GM19023 (cell line): ENCODE data around the gene MAP6D1.
"Not testable (repeated sequence)": the region's sequence is repeated elsewhere in the genome, so short reads cannot be mapped to it uniquely, and the experiment has no call there.

Experiments used
- ATAC-seq: cut with Tn5 transposase; IDR thresholded peaks from one replicate; pipeline ENCODE4 v1.9.1; 2021; ENCODE audit warnings: mild to moderate bottlenecking, moderate library complexity; ENCODE audit not compliant: unreplicated experiment

The MAP6D1 gene

GRCh38 chr3:183801601-183802000 lies 23.8 kb downstream of the MAP6D1 start:
- ATAC-seq: no peak

- ATAC-seq: no peak
These were observed 25.0 kb downstream of the MAP6D1 start for GRCh38 chr3:183800243-183800863.

GRCh38 chr3:183799461-183799860 lies 25.9 kb downstream of the MAP6D1 start:
- no peak for ATAC-seq

- ATAC-seq: no peak
These were observed 27.4 kb downstream of the MAP6D1 start for GRCh38 chr3:183797996-183798395.

DNA sequence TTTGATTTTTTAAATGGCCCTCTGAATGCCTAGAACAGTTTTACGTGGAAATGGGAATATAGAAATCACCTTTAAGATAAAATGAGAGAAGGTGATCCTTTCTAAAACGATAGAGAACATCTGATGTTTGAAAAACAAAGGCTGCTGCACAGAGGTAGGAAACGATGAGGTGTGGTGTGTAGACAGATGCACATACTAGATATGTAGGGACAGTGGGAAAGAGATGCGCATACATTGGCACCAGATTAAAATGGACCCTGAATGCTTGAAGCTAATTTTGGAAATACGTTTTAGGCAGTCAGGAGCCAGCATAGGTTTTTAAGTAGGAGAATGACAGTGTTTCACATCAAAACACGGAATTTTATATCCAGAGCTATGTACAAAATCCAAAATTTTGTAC lies 29.0 kb downstream of the MAP6D1 start:
- no peak for ATAC-seq

- no peak for ATAC-seq
These were observed 30.9 kb downstream of the MAP6D1 start for GRCh38 chr3:183794452-183794851.

DNA sequence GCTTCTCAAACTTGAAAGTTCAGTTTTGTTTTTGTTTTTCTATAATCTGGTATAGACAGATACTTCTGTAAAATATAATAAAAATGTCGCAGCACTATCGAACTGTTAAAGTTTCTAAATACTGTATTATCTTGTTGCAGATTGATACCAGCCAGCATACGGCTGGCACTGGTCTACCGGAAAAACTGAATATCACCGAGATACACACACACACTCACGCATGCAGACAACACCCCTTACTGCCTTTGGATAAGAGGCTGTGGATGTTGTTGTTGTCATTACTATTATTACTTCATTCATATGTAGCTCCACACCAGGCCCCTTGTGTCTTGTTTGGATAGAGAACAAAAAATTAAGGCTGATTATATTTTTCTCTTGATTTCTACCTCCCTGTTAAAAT lies 32.4 kb downstream of the MAP6D1 start:
- no peak for ATAC-seq

DNA sequence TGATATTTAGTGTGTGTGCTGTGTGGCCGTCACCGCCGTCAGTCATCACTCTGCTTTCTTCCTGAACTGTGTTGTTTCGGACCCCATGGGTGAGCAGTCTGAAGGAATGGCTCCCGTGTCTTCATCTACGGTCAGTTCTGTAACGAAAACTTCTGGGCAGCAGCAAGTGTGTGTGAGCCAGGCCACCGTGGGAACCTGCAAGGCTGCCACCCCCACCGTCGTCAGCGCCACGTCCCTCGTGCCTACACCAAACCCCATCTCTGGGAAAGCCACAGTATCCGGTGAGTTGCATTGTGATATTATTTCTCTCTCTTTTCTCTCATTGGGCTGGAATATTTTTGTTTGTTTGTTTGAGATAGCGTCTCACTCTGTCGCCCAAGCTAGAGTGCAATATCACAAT lies 34.7 kb downstream of the MAP6D1 start:
- ATAC-seq: no peak

DNA sequence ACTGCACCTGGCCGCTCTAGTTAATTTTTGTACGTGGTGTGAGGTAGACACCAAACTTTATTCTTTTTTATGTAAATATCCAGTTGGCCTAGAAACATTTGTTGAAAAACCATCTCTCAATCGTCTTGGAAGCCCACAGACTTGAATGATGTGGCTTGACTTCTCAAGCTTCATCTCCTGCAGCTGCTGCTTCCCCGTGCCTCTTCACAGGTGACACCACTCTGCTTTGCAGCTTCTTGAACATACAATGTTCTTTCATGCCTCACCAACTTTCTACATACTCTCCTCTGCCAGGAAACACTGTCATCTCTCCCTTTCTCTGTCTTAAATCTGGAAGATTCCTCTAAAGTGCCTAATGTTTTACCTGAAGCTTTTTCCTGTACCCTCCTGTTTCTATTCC lies 35.6 kb downstream of the MAP6D1 start:
- no peak for ATAC-seq

DNA sequence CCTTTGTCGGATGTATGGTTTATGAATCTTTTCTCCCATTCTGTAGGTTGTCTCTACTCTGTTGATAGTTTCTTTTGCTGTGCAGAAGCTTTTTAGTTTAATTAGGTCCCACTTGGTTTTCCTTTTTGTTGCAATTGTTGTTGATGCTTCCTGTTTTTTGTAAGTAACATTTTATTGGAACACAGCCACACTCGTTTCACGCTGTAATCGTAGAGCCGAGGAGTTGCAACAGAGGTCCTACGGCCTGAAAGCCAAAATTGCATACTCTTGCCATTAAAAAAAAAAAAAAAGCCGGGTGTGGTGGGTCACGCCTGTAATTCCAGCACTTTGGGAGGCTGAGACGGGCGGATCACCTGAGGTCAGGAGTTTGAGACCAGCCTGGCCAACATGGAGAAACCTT lies 40.9 kb downstream of the MAP6D1 start:
- not testable (repeated sequence) for ATAC-seq

GRCh38 chr3:183782576-183783276 lies 42.7 kb downstream of the MAP6D1 start:
- ATAC-seq: no peak

DNA sequence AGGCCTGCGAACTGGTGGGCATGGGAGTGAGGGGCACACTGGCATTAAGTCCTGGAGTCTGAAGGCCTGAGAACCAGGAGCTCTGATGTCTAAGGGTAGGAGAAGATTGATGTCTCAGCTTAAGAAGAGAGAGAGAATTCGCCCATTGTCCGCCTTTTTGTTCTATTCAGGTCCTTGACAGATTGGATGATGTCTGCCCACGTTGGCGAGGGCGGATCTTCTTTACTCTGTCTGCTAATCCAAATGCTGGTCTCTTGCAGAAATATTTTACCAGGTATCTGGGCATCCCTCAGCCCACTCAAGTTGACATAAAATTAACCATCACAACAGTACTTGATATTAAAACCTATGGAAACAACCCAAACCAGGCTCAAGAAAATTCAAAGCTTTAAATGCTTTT lies 44.1 kb downstream of the MAP6D1 start:
- no peak for ATAC-seq

DNA sequence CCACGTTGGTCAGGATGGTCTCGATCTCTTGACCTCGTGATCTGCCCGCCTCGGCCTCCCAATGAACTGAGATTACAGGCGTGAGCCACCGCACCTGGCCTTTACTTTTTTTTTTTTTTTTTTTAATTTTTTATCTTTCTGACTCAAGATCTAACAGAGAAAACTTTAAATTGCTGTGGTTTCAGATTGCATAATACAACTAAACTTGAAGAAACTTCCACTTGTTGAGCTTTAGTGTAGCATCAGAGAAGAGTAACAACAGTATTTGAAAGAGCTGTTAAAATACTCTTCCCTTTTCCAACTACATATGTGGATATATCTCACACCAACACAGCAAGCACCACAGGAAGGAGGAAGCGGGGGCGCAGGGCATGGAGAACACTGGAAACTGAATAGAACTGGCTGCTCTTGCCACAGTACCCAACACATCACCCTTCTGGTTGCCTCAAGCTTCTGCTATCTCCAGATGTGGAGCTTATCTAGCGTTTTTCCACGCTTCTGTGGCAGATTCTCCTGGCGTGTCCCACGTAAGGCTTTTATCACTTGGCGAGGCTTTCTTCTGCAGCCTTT lies 45.4 kb downstream of the MAP6D1 start:
- ATAC-seq: no peak

DNA sequence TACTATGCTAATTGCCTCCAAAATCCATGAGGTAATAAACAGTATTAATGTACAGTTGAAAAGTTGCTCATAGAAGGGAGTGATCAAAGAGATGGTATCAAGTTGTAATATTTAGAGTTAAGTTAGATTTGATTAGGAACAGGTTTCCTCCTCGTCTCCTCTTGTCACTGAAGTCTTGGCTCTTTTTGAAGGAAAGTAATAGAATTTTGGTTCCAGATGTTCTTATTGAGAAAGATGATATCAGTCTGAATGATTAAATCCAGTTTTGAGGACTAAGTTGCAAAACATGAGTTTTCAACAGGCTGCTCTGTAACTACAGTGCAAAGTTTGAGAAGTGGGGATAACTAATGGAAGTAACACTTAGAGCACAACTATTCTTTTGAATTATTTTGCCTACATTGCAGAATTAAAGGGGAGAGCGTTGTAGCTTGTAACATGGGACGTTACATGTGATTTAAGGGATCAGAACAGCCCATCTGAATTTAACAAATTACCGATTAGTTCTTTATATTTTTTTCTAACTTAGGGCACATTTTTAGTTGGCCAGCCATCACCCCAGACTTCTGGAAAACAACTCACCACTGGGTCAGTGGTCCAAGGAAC lies 48.3 kb downstream of the MAP6D1 start:
- ATAC-seq: no peak

GRCh38 chr3:183776451-183776850 lies 48.9 kb downstream of the MAP6D1 start:
- not testable (repeated sequence) for ATAC-seq

GRCh38 chr3:183775781-183776180 lies 49.6 kb downstream of the MAP6D1 start:
- no peak for ATAC-seq

DNA sequence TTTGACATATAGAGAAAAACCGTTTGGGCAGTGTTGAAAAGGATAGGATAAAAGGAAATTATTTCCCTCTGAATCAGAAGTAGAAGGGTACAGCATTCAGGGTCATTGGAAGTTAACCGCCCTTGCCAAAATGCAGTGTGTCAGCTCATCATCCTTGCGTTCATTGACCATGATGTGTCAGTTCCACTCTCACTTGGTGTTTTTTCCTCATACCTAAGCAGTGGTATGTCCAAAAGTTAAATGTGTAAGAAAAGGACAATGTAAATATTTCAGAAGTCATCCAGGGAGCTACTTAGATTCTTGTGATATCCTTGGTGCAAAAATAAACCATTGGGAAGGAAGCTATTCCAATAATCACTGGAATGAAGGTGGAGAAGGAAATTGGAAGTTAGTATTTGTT lies 50.7 kb downstream of the MAP6D1 start:
- ATAC-seq: no peak

DNA sequence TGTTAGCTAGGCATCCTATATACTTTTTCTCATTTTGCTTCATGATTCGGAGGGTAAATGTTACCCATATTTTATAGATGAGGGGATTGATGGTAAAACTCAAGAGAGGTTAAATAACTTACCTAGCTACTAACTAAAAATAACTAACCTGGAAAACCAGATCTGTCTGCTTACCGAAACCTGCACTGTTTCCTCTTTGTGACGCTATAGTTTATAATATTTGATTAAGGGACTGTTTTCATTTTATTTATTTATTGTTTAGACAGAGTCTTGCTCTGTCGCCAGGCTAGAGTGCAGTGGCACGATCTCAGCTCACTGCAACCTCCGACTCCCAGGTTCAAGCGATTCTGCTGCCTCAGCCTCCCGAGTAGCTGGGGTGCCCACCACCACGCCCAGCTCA lies 55.9 kb downstream of the MAP6D1 start:
- no peak for ATAC-seq

- no peak for ATAC-seq
These were observed 57.3 kb downstream of the MAP6D1 start for GRCh38 chr3:183768114-183768513.

DNA sequence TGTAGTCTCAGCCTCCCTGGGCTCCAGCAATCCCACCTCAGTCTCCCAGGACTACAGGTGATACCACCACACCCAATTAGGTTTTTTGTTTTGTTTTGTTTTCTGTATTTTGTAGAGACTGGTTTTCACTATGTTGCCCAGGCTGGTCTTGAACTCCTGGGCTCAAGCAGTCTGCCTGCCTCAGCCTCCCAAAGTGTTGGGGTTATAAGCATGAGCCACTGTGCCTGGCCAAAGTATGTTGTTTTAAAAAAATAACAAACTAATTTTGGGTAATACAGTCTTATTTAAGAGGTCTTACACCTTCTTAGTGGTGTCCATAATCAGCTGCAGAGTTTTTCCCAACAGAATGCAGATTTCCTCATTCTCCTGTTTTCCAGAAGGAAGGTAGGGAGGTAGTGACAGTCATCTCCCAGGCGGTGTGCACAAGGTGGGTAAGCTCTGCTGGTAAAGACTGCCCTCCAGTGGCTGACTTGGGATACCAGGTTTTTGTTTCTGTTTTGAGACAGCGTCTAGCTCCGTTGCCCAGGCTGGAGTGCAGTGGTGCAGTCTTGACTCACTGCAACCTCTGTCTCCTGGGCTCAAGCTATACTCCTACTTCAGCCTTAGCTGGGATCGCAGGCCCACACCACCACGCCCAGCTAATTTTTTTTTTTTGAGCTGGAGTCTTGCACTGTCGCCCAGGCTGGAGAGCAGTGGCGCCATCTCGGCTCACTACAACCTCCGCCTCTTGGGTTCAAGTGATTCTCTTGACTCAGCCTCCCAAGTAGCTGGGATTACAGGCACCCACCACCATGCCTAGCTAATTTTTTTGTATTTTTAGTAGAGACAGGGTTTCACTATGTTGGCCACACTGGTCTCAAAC lies 58.4 kb downstream of the MAP6D1 start:
- peak; percentile 77 for ATAC-seq

GRCh38 chr3:183766107-183766506 lies 59.3 kb downstream of the MAP6D1 start:
- ATAC-seq: no peak
